H1 (cell line): ENCODE results near the gene ZSWIM4. TPM values are rescaled to one million over a fixed set of nuclear protein-coding genes. Genes with fewer than 3 reads are reported as not detected.

Experiments
- CTCF ChIA-PET: fragments of 300-600 bp; sonication (Branson Sonifier 250); formaldehyde crosslinking; loops from one replicate; lab custom pipeline; 2021; ENCODE audit not compliant: partially characterized antibody; lab: Charles Lee
- POLR2A ChIA-PET: fragments of 300-600 bp; sonication (Branson Sonifier 250); formaldehyde crosslinking; loops from one replicate; lab custom pipeline; 2021; ENCODE audit warnings: inconsistent platforms; ENCODE audit not compliant: partially characterized antibody; lab: Charles Lee
- DNase-seq, 2 experiments: peaks; one replicate each; pipeline versions ENCODE4 v3.0.0 to v3.0.0-alpha.2; 2010 to 2022; ENCODE audit warnings: low spot score in 2 of 2, low read depth in 1 of 2, mixed read lengths in 1 of 2
- FAIRE-seq: peaks from 2 replicates; lab custom pipeline; 2011; peaks lifted over from hg19 to GRCh38; lab: Jason Lieb, UNC
- H2AFZ ChIP-seq: 2 replicates; pipeline ENCODE4 v1.8.1; 2012; ENCODE audit warnings: low read length, inconsistent platforms
- H2AK5ac ChIP-seq: 2 replicates; pipeline ENCODE4 v1.6.1; 2013; ENCODE audit warnings: low read depth, low read length
- H2BK120ac ChIP-seq: replicated peaks from 2 replicates; pipeline ENCODE3; 2013; ENCODE audit warnings: low read depth, low read length, inconsistent platforms
- H2BK12ac ChIP-seq: 2 replicates; pipeline ENCODE4 v1.6.1; 2013; ENCODE audit warnings: low read depth, low read length
- H2BK15ac ChIP-seq: 2 replicates; pipeline ENCODE4 v1.6.1; 2013; ENCODE audit warnings: low read length
- H2BK20ac ChIP-seq: 2 replicates; pipeline ENCODE4 v1.6.1; 2013; ENCODE audit warnings: low read length
- H2BK5ac ChIP-seq: 2 replicates; pipeline ENCODE4 v1.6.1; 2013; ENCODE audit warnings: low read depth, low read length
- H3K14ac ChIP-seq: 2 replicates; pipeline ENCODE4 v1.6.1; 2013; ENCODE audit warnings: inconsistent platforms; ENCODE audit not compliant: insufficient read length
- H3K18ac ChIP-seq: 2 replicates; pipeline ENCODE4 v1.6.1; 2013; ENCODE audit warnings: low read length; ENCODE audit errors: extremely low read depth
- H3K23ac ChIP-seq: 2 replicates; pipeline ENCODE4 v1.6.1; 2013; ENCODE audit warnings: inconsistent platforms; ENCODE audit not compliant: insufficient read length
- H3K23me2 ChIP-seq: 2 replicates; pipeline ENCODE4 v1.6.1; 2013; ENCODE audit warnings: low read depth, low read length
- H3K27ac ChIP-seq: 2 replicates; pipeline ENCODE4 v1.6.1; 2011; ENCODE audit warnings: low read depth, low read length, inconsistent platforms
- H3K27me3 ChIP-seq, 4 experiments: replicated peaks in 1 of 4; 1 replicate in 1 of 4; 2 replicates in 3 of 4; pipeline versions ENCODE4 v1.6.1 to v1.8.1; 2011 to 2013; ENCODE audit warnings: low read length in 3 of 4, mild to moderate bottlenecking in 3 of 4, inconsistent platforms in 2 of 4, mixed read lengths in 2 of 4, moderate library complexity in 1 of 4; ENCODE audit not compliant: control insufficient read depth in 3 of 4, insufficient read depth in 3 of 4; ENCODE audit errors: extremely low read depth in 1 of 4
- H3K36me3 ChIP-seq, 4 experiments: 2 replicates each; pipeline versions ENCODE4 v1.6.1 to v1.8.1; 2011 to 2013; ENCODE audit warnings: mild to moderate bottlenecking in 4 of 4, low read length in 3 of 4, moderate library complexity in 2 of 4, control low read depth in 1 of 4, inconsistent platforms in 1 of 4; ENCODE audit not compliant: insufficient read depth in 4 of 4, control insufficient read depth in 2 of 4
- H3K4ac ChIP-seq: replicated peaks from 2 replicates; pipeline ENCODE3; 2013; ENCODE audit warnings: low read length, low read depth, mixed read lengths, inconsistent platforms; ENCODE audit not compliant: insufficient read length
- H3K4me1 ChIP-seq, 4 experiments: replicated peaks in 1 of 4; 1 replicate in 1 of 4; 2 replicates in 3 of 4; pipeline versions ENCODE4 v1.6.1 to v1.8.1; 2011 to 2013; ENCODE audit warnings: low read length in 3 of 4, inconsistent platforms in 2 of 4, mixed read lengths in 1 of 4; ENCODE audit not compliant: insufficient read depth in 4 of 4, control insufficient read depth in 3 of 4
- H3K4me2 ChIP-seq, 2 experiments: 2 replicates each; pipeline versions ENCODE4 v1.6.1 to v1.8.1; 2011 to 2013; ENCODE audit warnings: low read depth in 2 of 2, low read length in 2 of 2, control low read depth in 1 of 2, inconsistent platforms in 1 of 2, mild to moderate bottlenecking in 1 of 2; ENCODE audit not compliant: insufficient read depth in 1 of 2
- H3K4me3 ChIP-seq, 4 experiments: fragments of 200-600, 300-600 bp in 1 of 4; sonication (generic), shearing (Covaris generic), sonication (Bioruptor Twin) in 1 of 4; 2 replicates each; pipeline versions ENCODE4 v1.5.1 to v1.8.1; 2011 to 2016; ENCODE audit warnings: low read length in 4 of 4, low read depth in 3 of 4, control low read depth in 2 of 4, inconsistent platforms in 2 of 4, mild to moderate bottlenecking in 2 of 4, mixed read lengths in 1 of 4, moderate library complexity in 1 of 4; ENCODE audit not compliant: insufficient read depth in 2 of 4; ENCODE audit errors: extremely low read depth in 1 of 4
- H3K56ac ChIP-seq: replicated peaks from 2 replicates; pipeline ENCODE3; 2013; ENCODE audit warnings: low read depth, mild to moderate bottlenecking, mixed read lengths, low read length, inconsistent platforms; ENCODE audit not compliant: insufficient read length
- H3K79me1 ChIP-seq: 2 replicates; pipeline ENCODE4 v1.6.1; 2013; ENCODE audit warnings: low read depth, low read length, control low read depth
- H3K79me2 ChIP-seq, 2 experiments: 2 replicates each; pipeline versions ENCODE4 v1.6.1 to v1.8.1; 2012 to 2013; ENCODE audit warnings: low read length in 2 of 2, mild to moderate bottlenecking in 2 of 2, inconsistent platforms in 1 of 2; ENCODE audit not compliant: insufficient read depth in 2 of 2, control insufficient read depth in 1 of 2
- H3K9ac ChIP-seq, 4 experiments: replicated peaks in 1 of 4; 1 replicate in 1 of 4; 2 replicates in 3 of 4; pipeline versions ENCODE4 v1.6.1 to v1.8.1; 2011 to 2013; ENCODE audit warnings: low read depth in 3 of 4, low read length in 3 of 4, control low read depth in 2 of 4, mild to moderate bottlenecking in 2 of 4, moderate library complexity in 2 of 4, inconsistent platforms in 1 of 4; ENCODE audit errors: extremely low read depth in 1 of 4
- H3K9me3 ChIP-seq, 2 experiments: 2 replicates each; pipeline versions ENCODE4 v1.6.1 to v1.8.1; 2012 to 2013; ENCODE audit warnings: mild to moderate bottlenecking in 2 of 2, moderate library complexity in 2 of 2, control low read depth in 1 of 2, inconsistent platforms in 1 of 2, low read depth in 1 of 2, low read length in 1 of 2, mixed read lengths in 1 of 2; ENCODE audit not compliant: insufficient read depth in 2 of 2
- H4K20me1 ChIP-seq, 2 experiments: replicated peaks in 1 of 2; 2 replicates each; pipeline versions ENCODE3 to v1.8.1; 2011 to 2013; ENCODE audit warnings: inconsistent platforms in 2 of 2, low read length in 2 of 2, mild to moderate bottlenecking in 1 of 2; ENCODE audit not compliant: insufficient read depth in 2 of 2, control insufficient read depth in 1 of 2
- H4K5ac ChIP-seq: 2 replicates; pipeline ENCODE4 v1.6.1; 2013; ENCODE audit warnings: low read length, low read depth, mixed read lengths, inconsistent platforms; ENCODE audit not compliant: insufficient read length
- H4K8ac ChIP-seq: 2 replicates; pipeline ENCODE4 v1.8.0; 2013; ENCODE audit warnings: mild to moderate bottlenecking, moderate library complexity, low read length, inconsistent platforms; ENCODE audit not compliant: insufficient read depth; ENCODE audit errors: extremely low read depth
- H4K91ac ChIP-seq: replicated peaks from 2 replicates; pipeline ENCODE3; 2013; ENCODE audit warnings: low read length, mixed read lengths, inconsistent platforms; ENCODE audit not compliant: insufficient read length
- BACH1 ChIP-seq: IDR thresholded peaks from 2 replicates; pipeline ENCODE4 v1.6.1; 2012; ENCODE audit warnings: low read length, improper control_type of control experiment
- MAFK ChIP-seq: IDR thresholded peaks from 2 replicates; pipeline ENCODE4 v1.6.1; 2012; ENCODE audit warnings: low read depth, mild to moderate bottlenecking, improper control_type of control experiment, low read length
- SIN3A ChIP-seq, 2 experiments: IDR thresholded peaks in 1 of 2; conservative IDR thresholded peaks in 1 of 2; 2 replicates each; pipeline ENCODE4 v1.6.1; 2011 to 2012; ENCODE audit warnings: low read length in 2 of 2, improper control_type of control experiment in 1 of 2, low read depth in 1 of 2, mild to moderate bottlenecking in 1 of 2
- WGBS, 2 experiments: shearing (Covaris generic) in 1 of 2; methylation state at CpG; one replicate each; pipeline versions ENCODE4 v1.1.6 to v1.1.7; 2013 to 2015; ENCODE audit warnings: low lambda C conversion rate in 2 of 2, mixed read lengths in 2 of 2, inconsistent platforms in 1 of 2, low coverage in 1 of 2, missing lambda C conversion rate in 1 of 2; ENCODE audit not compliant: insufficient replicate concordance in 2 of 2, insufficient coverage in 1 of 2, insufficient read length in 1 of 2; ENCODE audit errors: extremely low coverage in 1 of 2, missing lambda C conversion rate in 1 of 2; 5-methylcytosine and 5-hydroxymethylcytosine counted together
- polyA plus RNA-seq, 7 experiments: library from polyadenylated mRNA; depleted of rRNA in 3 of 7; stranded (reverse) in 5 of 7; unstranded in 2 of 7; fragments of >200 nt in 5 of 7; fragments of 200-250 nt in 2 of 7; gene quantifications; 1 replicate in 5 of 7; 2 replicates in 1 of 7; 4 replicates in 1 of 7; pipeline versions ENCODE4 v1.2.1 to v1.2.3, GENCODE V29; 2011 to 2013; ENCODE audit warnings: missing spikeins in 2 of 7, mixed read lengths in 2 of 7
- total RNA-seq: library from RNA; stranded (reverse); fragmentation: NEBNext Ultra II Directional; extraction: Animal tissue kit (Norgen Biotek cat#: 25700); gene quantifications from 2 replicates; pipeline ENCODE4 v1.2.1, GENCODE V29; 2021
- TF ChIP-seq, protein P1 (sequence below): IDR thresholded peaks from 2 replicates; pipeline ENCODE4 v1.6.1; 2012; ENCODE audit warnings: inconsistent platforms

ZSWIM4 gene
- total and polyA plus RNA-seq, 2 of the 8 experiments (the other 6 are each of a cell fraction or from before 2014, with no cell fraction given) = 12.2 to 31.1 TPM

DNA sequence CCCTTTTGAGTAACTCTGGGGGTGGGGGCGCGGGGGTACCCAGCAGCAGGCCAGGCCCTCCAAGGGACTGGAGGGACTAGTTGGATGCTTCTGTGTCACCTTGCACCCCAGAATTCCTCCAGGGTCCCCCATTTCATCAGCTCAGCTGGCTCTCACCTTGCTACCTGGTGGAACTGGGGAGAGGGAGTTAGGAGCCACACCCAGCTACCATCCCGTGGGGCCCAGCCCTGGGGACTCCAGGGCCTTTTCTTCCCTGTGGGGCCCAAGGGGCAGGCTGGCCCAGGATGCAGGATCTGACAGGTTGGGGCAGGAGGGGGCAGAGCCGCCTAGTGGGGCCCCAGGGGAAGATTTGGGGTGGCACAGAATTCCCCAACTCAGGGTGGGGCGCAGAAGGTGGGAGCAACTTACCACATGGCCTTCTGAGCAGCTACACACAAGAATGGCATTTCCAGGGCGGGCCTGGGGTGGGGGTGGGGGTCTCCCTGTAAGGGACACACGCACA, 48.9 kb downstream of the ZSWIM4 start:
- H3K23me2 ChIP-seq = peaks cover 18% of the 10 kb centered on the region; the same call in 1 of the 2 replicates
- no peaks in the 10 kb centered on the region for H3K79me1 ChIP-seq
- FAIRE-seq (no peak), DNase-seq (peak in 1 of 2 experiments; percentile 53)
- H4K20me1 ChIP-seq = peaks cover 1 to 5% of the 10 kb centered on the region in 2 experiments
- no peak overlapping the region for H3K14ac ChIP-seq
- POLR2A ChIA-PET = interaction anchor here (1.0 to 9.2 kb wide), 4 partner anchors 10 to 49 kb away, joined by 3 to 62 read pairs (median 4); partner anchors contain the start of gene ZSWIM4
- H3K4me3 ChIP-seq = no peak overlapping the region
- no peaks in the 10 kb centered on the region for H3K9me3 ChIP-seq
- CTCF ChIA-PET = interaction anchor here (1.6 kb wide), 1 partner anchor 18 kb away, joined by 5 read pairs; no protein-coding TSS in a partner anchor
- peak overlapping the region; percentile 48 for H3K18ac ChIP-seq
- no peak overlapping the region for H2BK15ac ChIP-seq
- 72% methylated on average over 7 of the region's 7 CpGs; no CpG with 5 or more reads in 1 of the 2 experiments for WGBS, 2 experiments
- no peak overlapping the region for H3K23ac ChIP-seq
- H2BK120ac ChIP-seq = no peak overlapping the region
- H3K79me2 ChIP-seq = peaks cover 0 to 3% of the 10 kb centered on the region in 2 experiments; a peak in 2 of 4 replicates
- H2AK5ac ChIP-seq = peak overlapping the region; percentile 86; the same call in 1 of the 2 replicates
- H4K8ac ChIP-seq = no peak overlapping the region
- H2BK12ac ChIP-seq = peak overlapping the region; percentile 95; the same call in 1 of the 2 replicates
- H3K36me3 ChIP-seq = no peaks in the 10 kb centered on the region
- no peak overlapping the region for H3K9ac ChIP-seq
- H4K5ac ChIP-seq = no peak overlapping the region
- H3K56ac ChIP-seq = no peak overlapping the region
- H3K27ac ChIP-seq = no peak overlapping the region
- peak overlapping the region; percentile 81; the same call in 1 of the 2 replicates for H2BK5ac ChIP-seq
- H3K4me2 ChIP-seq = 0 out of 4 replicates have a peak overlapping the region, but pooled peaks have one; percentile 16 to 79
- H4K91ac ChIP-seq = no peak overlapping the region
- no peak overlapping the region for H3K4ac ChIP-seq
- H3K27me3 ChIP-seq = no peaks in the 10 kb centered on the region
- 0 out of 2 replicates have a peak overlapping the region, but pooled peaks have one; percentile 43 for H2BK20ac ChIP-seq
- H3K4me1 ChIP-seq = peaks cover 0 to 43% (median 34%) of the 10 kb centered on the region in 4 experiments; a peak in 6 of 7 replicates
- TF ChIP-seq, protein P1, sequence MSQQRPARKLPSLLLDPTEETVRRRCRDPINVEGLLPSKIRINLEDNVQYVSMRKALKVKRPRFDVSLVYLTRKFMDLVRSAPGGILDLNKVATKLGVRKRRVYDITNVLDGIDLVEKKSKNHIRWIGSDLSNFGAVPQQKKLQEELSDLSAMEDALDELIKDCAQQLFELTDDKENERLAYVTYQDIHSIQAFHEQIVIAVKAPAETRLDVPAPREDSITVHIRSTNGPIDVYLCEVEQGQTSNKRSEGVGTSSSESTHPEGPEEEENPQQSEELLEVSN = no peak
- TF ChIP-seq MAFK = no peak
- TF ChIP-seq BACH1 = no peak
- no peak for TF ChIP-seq SIN3A (conservative IDR thresholded peaks at IDR 0.05 in 1 of 2, IDR thresholded peaks at IDR 0.05 in 1 of 2; ENCODE audit: low read depth in 1 of 2, low read length in 2 of 2)
- H2AFZ ChIP-seq = no peak overlapping the region
